ENCODE results near the gene MRPL53. TPM values are rescaled to one million over a fixed set of nuclear protein-coding genes. Genes with fewer than 3 reads are reported as not detected.

The MRPL53 gene
- total and polyA plus RNA-seq, 2 of the 8 experiments (the other 6 are each of a cell fraction or from before 2014, with no cell fraction given) = 36.6 to 46.3 TPM

DNA sequence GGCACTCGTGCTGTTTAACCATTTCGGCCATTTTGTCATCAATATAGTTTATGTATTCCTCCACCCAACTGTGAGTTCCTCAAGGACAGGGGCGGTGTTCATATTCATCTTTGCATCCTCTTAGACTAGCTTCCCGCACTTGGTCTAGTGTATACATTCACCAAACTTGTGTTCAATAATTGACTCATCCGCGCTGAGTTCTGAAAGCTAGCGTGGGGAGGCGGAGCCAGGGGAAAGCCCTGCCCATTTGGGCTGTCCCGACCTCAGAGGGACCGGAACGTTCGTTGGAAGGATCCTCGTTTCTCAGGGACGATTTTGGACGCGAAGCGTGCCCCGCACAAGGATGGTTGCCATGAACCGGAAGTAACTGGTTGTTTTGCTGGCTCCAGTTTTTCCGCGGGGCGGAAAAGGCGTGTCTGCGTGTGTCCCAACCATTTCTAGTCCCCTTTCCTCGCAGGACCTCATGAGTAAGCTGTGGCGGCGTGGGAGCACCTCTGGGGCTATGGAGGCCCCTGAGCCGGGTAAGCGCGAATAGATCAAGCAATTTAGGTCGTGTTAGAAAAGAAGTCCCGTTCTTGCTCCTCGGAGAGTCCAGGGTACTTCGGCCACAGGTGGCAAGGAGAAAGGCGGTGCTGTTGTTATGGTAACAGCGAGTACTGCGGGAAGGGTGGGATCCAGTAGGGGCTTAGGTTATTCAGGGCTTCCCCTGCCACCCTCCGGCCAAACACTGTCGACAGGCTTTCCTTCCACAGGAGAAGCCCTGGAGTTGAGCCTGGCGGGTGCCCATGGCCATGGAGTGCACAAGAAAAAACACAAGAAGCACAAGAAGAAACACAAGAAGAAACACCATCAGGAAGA is 17.6 kb downstream of the MRPL53 start, which contains the start of gene INO80B (continued):
- TF ChIP-seq, protein P1, sequence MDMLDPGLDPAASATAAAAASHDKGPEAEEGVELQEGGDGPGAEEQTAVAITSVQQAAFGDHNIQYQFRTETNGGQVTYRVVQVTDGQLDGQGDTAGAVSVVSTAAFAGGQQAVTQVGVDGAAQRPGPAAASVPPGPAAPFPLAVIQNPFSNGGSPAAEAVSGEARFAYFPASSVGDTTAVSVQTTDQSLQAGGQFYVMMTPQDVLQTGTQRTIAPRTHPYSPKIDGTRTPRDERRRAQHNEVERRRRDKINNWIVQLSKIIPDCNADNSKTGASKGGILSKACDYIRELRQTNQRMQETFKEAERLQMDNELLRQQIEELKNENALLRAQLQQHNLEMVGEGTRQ (IDR thresholded peaks at IDR 0.05; ENCODE audit: low read length) = no peak
- no peak for TF ChIP-seq SP2 (IDR thresholded peaks at IDR 0.05; ENCODE audit: low read length)
- TF ChIP-seq SIX5 (IDR thresholded peaks at IDR 0.05; ENCODE audit: low read depth, low read length) = peak; percentile 93
- no peak for TF ChIP-seq TEAD4 (IDR thresholded peaks at IDR 0.05; ENCODE audit: low read depth, low read length)
- TF ChIP-seq TBP (IDR thresholded peaks at IDR 0.05; ENCODE audit: low read depth, low read length) = peak; percentile 80
- TF ChIP-seq POLR2AphosphoS5 (IDR thresholded peaks at IDR 0.05; ENCODE audit: low read depth, low read length) = peak; percentile 66
- no peak for TF ChIP-seq JUN (IDR thresholded peaks at IDR 0.05; ENCODE audit: low read depth, low read length)
- peak; percentile 31; the same call in 1 of the 2 replicates for TF ChIP-seq RBBP5 (IDR thresholded peaks at IDR 0.05; ENCODE audit: borderline replicate concordance, low read depth, low read length)
- TF ChIP-seq, protein P2, sequence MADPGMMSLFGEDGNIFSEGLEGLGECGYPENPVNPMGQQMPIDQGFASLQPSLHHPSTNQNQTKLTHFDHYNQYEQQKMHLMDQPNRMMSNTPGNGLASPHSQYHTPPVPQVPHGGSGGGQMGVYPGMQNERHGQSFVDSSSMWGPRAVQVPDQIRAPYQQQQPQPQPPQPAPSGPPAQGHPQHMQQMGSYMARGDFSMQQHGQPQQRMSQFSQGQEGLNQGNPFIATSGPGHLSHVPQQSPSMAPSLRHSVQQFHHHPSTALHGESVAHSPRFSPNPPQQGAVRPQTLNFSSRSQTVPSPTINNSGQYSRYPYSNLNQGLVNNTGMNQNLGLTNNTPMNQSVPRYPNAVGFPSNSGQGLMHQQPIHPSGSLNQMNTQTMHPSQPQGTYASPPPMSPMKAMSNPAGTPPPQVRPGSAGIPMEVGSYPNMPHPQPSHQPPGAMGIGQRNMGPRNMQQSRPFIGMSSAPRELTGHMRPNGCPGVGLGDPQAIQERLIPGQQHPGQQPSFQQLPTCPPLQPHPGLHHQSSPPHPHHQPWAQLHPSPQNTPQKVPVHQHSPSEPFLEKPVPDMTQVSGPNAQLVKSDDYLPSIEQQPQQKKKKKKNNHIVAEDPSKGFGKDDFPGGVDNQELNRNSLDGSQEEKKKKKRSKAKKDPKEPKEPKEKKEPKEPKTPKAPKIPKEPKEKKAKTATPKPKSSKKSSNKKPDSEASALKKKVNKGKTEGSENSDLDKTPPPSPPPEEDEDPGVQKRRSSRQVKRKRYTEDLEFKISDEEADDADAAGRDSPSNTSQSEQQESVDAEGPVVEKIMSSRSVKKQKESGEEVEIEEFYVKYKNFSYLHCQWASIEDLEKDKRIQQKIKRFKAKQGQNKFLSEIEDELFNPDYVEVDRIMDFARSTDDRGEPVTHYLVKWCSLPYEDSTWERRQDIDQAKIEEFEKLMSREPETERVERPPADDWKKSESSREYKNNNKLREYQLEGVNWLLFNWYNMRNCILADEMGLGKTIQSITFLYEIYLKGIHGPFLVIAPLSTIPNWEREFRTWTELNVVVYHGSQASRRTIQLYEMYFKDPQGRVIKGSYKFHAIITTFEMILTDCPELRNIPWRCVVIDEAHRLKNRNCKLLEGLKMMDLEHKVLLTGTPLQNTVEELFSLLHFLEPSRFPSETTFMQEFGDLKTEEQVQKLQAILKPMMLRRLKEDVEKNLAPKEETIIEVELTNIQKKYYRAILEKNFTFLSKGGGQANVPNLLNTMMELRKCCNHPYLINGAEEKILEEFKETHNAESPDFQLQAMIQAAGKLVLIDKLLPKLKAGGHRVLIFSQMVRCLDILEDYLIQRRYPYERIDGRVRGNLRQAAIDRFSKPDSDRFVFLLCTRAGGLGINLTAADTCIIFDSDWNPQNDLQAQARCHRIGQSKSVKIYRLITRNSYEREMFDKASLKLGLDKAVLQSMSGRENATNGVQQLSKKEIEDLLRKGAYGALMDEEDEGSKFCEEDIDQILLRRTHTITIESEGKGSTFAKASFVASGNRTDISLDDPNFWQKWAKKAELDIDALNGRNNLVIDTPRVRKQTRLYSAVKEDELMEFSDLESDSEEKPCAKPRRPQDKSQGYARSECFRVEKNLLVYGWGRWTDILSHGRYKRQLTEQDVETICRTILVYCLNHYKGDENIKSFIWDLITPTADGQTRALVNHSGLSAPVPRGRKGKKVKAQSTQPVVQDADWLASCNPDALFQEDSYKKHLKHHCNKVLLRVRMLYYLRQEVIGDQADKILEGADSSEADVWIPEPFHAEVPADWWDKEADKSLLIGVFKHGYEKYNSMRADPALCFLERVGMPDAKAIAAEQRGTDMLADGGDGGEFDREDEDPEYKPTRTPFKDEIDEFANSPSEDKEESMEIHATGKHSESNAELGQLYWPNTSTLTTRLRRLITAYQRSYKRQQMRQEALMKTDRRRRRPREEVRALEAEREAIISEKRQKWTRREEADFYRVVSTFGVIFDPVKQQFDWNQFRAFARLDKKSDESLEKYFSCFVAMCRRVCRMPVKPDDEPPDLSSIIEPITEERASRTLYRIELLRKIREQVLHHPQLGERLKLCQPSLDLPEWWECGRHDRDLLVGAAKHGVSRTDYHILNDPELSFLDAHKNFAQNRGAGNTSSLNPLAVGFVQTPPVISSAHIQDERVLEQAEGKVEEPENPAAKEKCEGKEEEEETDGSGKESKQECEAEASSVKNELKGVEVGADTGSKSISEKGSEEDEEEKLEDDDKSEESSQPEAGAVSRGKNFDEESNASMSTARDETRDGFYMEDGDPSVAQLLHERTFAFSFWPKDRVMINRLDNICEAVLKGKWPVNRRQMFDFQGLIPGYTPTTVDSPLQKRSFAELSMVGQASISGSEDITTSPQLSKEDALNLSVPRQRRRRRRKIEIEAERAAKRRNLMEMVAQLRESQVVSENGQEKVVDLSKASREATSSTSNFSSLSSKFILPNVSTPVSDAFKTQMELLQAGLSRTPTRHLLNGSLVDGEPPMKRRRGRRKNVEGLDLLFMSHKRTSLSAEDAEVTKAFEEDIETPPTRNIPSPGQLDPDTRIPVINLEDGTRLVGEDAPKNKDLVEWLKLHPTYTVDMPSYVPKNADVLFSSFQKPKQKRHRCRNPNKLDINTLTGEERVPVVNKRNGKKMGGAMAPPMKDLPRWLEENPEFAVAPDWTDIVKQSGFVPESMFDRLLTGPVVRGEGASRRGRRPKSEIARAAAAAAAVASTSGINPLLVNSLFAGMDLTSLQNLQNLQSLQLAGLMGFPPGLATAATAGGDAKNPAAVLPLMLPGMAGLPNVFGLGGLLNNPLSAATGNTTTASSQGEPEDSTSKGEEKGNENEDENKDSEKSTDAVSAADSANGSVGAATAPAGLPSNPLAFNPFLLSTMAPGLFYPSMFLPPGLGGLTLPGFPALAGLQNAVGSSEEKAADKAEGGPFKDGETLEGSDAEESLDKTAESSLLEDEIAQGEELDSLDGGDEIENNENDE (IDR thresholded peaks at IDR 0.05; ENCODE audit: insufficient replicate concordance, low read length) = no peak
